LoVo (cell line): ENCODE data around the gene CPNE2.

Source experiments
- DNase-seq: peaks from one replicate; pipeline ENCODE4 v3.0.0-alpha.2; 2016; ENCODE audit warnings: low spot score

Gene CPNE2

GRCh38 chr16:57144027-57144426, 51.6 kb downstream of the CPNE2 start:
- DNase-seq = no peak

DNA sequence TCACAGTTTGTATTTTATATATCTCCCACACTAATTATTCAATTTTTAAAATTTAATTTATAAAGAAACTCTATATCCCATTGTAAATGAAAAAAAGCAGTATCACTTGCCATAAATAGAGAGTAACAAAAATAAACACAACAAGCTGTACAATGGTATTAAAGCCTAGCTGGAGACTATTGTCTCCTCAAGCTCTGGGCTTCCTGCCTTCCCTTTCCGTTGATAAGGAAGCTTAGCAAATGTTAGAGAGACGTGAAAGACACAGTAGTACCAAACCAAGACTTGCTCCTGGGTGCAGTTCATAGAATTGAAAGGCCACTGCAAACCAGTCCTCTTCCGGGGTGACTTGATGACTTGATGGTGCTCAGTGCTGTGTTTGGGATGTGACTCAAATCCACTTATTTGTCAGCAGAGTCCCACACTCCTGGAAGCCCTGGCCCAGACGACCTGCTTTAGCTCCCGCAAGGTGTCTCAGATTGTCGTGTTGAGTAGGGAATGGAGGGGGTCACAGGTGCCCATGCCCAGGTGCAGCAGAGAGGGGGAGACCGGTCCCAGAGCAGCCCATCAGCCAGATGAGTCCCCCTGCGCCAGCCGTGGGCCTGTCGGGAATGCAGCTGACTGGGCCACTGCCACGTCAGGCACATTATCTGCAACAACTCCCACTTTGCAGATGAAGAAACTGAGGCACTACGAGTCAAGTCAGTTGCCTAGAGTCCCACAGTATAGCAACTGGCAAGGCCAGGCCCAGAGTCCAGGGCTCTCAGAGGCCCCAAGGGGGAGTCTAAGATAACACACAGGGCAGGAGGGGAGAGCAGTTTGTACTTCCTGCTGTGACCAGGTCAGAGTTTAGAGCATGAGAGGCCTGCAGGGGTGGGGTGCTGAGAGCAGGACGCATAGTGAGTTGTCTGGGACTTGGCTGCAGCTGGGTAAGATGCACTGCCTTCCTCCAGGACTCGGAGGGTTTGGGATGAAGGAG, 53.0 kb downstream of the CPNE2 start:
- DNase-seq = no peak

GRCh38 chr16:57146040-57146647, 53.8 kb downstream of the CPNE2 start:
- DNase-seq = no peak

DNA sequence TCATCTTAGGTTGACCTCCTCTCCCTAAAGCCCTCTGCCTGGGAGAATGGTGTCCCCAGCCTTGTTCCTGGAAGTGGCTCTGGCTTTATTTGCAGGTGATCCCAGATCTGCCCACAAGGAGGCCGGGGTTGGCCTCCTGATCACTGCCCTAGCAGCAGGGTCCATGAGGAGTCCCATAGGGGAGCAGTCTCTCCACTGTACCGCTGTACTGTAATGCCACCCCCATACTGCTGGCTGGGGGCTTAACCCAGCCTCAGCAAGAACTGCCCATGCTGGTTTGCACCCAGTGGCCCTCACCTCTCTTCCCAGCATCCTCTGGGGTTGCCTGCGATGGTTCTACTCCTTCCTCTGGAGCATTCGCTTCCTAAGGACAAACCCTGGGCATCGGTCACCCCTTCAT, 54.4 kb downstream of the CPNE2 start:
- DNase-seq = no peak

GRCh38 chr16:57147381-57148221, 55.2 kb downstream of the CPNE2 start:
- DNase-seq = no peak

GRCh38 chr16:57148481-57148880, 56.1 kb downstream of the CPNE2 start:
- no peak for DNase-seq

GRCh38 chr16:57149391-57149790, 57.0 kb downstream of the CPNE2 start:
- DNase-seq = no peak

- DNase-seq = no peak
These were observed 58.4 kb downstream of the CPNE2 start for GRCh38 chr16:57150682-57151330.

GRCh38 chr16:57151369-57151768, 59.0 kb downstream of the CPNE2 start:
- DNase-seq = no peak

GRCh38 chr16:57152096-57153093, 60.0 kb downstream of the CPNE2 start:
- no peak for DNase-seq

DNA sequence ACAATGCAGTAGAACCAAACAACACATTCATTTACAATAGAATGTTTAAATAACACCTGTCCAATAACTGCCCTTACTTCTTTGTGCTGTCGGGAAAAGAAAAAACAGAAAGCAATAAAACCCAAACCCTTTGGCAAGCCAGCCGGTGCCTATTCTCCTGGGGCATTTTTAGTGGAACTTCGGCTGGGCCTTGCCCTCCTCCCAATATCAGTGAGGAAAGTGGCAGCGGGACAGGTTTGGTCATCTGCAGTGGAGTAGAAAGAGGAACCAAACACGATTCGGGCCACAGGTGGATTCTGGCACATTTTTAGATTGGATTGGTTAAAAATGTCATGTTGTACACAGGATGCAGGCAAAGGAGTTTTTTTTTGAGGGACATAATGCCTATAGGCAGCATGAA, 61.5 kb downstream of the CPNE2 start:
- DNase-seq = no peak

DNA sequence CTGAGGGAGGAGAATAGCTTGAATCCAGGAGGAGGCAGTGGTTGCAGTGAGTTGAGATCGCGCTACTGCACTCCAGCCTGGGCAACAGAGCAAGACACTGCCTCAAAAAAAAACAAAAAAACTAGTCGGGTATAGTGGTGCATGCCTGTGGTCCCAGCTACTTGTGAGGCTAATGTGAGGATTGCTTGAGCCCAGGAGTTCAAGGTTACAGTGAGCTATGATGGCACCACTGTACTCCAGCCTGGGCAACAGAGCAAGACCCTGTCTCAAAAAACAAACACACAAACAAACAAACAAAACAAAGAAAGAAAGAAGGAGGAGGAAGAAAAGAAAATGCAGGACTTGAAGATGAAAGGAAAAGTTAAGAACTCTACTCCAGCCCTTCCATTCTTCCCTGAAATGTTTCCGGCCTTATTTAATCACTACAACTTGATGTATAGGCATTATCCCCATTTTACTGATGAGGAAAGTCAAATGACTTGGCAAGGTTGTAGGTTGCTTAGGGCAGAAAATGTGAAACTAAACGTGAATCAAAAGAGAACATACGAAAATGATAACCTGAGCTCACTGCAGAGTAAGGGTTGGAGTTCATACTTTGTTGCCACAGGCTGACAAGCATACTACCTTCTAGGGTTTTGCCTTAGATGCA, 63.4 kb downstream of the CPNE2 start:
- DNase-seq = no peak

DNA sequence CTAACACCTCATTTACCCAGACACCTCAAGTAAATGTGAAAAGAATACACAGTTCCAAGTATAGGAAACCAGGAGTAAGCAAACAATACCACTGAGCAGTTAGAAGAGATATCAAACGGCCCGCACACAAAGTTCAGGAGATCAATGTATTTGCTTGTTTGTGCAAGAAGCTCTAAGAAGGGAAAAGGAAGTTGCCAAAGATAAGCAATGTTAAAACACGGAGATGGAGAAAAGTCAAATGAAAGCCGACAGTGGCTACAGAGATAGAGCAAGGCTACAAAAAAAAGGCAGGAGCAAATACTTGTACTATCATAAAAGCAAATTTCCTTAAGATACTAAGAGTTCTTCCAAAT, 63.9 kb downstream of the CPNE2 start:
- DNase-seq = no peak

DNA sequence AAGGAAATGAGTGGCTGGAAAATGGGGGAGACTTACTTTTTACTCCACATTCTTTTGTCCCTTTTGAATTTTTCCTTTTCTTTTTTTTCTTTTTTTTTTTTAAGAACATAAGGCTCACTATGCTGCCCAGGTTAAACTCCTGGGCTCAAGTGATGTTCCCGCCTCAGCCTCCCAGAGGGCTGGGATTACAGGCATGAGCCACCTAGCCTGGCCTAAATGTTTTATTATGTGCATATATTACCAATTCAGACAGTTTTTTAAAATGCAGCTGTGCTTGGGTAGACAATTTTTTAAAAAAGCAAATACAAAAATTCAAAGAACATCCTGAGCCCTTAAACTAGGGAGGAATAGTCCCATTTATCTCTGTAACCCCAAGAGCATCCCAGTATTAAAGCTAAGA, 65.2 kb downstream of the CPNE2 start:
- DNase-seq = no peak

GRCh38 chr16:57159447-57159846, 67.1 kb downstream of the CPNE2 start:
- DNase-seq = no peak

- no peak for DNase-seq
These were observed 71.5 kb downstream of the CPNE2 start for GRCh38 chr16:57163842-57164241.

DNA sequence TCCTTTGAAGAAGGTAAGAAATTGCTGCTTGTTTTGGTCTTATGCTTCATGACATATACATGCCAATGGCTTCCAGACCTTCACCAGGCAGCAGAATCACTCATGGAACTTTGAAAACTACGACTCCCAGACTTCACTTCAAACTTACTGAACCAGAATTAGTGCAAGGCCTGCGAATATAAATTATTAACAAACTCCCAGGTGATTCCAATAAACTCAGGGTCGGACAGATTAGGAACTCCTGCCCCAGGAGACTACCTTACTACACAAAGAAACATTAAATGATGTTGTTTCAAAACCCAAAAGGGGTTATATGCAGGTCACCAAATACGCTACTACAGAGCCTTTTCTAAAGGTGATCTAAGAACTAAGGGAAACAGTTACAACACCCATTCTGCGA, 73.1 kb downstream of the CPNE2 start:
- DNase-seq = no peak

DNA sequence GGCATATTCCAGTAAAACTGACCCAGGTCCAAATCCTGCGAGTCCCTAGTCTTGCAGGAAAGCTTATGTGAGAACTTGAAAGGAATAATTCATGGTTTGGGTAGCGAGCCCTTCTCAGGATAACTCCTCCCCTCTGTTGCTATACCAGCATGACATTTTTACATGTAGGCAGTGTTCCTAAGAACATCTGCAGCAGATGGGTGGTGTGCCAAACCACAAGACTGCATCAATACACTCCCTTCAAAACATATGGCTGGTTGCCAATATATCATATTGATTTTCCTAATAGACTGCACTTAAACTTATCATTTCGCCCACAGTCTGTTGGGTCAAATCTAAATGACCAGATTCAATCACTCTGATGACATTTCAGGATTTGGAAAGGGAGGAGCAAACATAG, 73.6 kb downstream of the CPNE2 start:
- no peak for DNase-seq

- no peak for DNase-seq
These were observed 74.1 kb downstream of the CPNE2 start for GRCh38 chr16:57166451-57166850.

GRCh38 chr16:57166951-57167350, 74.6 kb downstream of the CPNE2 start:
- DNase-seq = no peak
